HepG2 (cell line): ENCODE results near the gene NUBPL. TPM values are rescaled to one million over a fixed set of nuclear protein-coding genes. Genes with fewer than 3 reads are reported as not detected.

Source experiments
- ATAC-seq: fragments of 200-7000 bp; cut with Tn5 transposase; 3 replicates; pipeline ENCODE4 v1.9.1; 2020; ENCODE audit warnings: mild to moderate bottlenecking, moderate library complexity
- BruUV-seq: library from RNA; stranded (reverse); fragments of 400-500 nt; replicated peaks from 2 replicates; lab custom pipeline; 2021; lab: Mats Ljungman, UMichigan
- CTCF ChIA-PET: fragments of 300-600 bp; formaldehyde crosslinking; extraction: SDS; loops from one replicate; lab custom pipeline; 2021; ENCODE audit warnings: low total read pairs, inconsistent platforms, low intra/inter-chr PET ratio; lab: Yijun Ruan, JAX
- POLR2A ChIA-PET: fragments of 350-600 bp; sonication (Branson Sonifier 250); formaldehyde crosslinking; loops from one replicate; lab custom pipeline; 2020; ENCODE audit warnings: antibody characterized with exemption, inconsistent platforms; lab: Yijun Ruan, JAX
- DNase-seq: peaks from one replicate; pipeline ENCODE4 v3.0.0-alpha.2; 2015; ENCODE audit warnings: low spot score
- FAIRE-seq: peaks from 3 replicates; lab custom pipeline; 2011; peaks lifted over from hg19 to GRCh38; lab: Jason Lieb, UNC
- H2AFZ ChIP-seq: one replicate; pipeline ENCODE4 v1.6.1; 2011; ENCODE audit warnings: low read length, inconsistent platforms
- H3K27ac ChIP-seq: fragments of 300-600 bp; 3 replicates; pipeline ENCODE4 v1.8.0; 2011; ENCODE audit warnings: mixed run types, mild to moderate bottlenecking, mixed read lengths, low read length, inconsistent platforms; ENCODE audit not compliant: insufficient read depth; ENCODE audit errors: extremely low read length
- H3K27me3 ChIP-seq, 2 experiments: fragments of 200-600 bp in 1 of 2; 2 replicates in 1 of 2; 3 replicates in 1 of 2; pipeline versions ENCODE4 v1.6.0 to v1.8.0; 2011; ENCODE audit warnings: low read length in 2 of 2, mild to moderate bottlenecking in 2 of 2, moderate library complexity in 2 of 2, inconsistent platforms in 1 of 2; ENCODE audit not compliant: insufficient read depth in 2 of 2, control insufficient read depth in 1 of 2
- H3K36me3 ChIP-seq, 2 experiments: fragments of 200-600 bp in 1 of 2; replicated peaks in 1 of 2; 2 replicates in 1 of 2; 3 replicates in 1 of 2; pipeline versions ENCODE4 v1.5.1 to v1.8.0; 2011; ENCODE audit warnings: low read length in 2 of 2, inconsistent platforms in 1 of 2; ENCODE audit not compliant: insufficient read depth in 2 of 2, control insufficient read depth in 1 of 2
- H3K4me1 ChIP-seq: 2 replicates; pipeline ENCODE4 v1.5.1; 2012; ENCODE audit warnings: low read length, inconsistent platforms; ENCODE audit not compliant: insufficient read depth
- H3K4me2 ChIP-seq: 2 replicates; pipeline ENCODE4 v1.6.0; 2011; ENCODE audit warnings: low read depth, low read length, inconsistent platforms
- H3K4me3 ChIP-seq, 3 experiments: fragments of 200-600 bp in 1 of 3; sonication (generic), shearing (Covaris generic) in 1 of 3; replicated peaks in 1 of 3; 2 replicates each; pipeline ENCODE4 v1.5.1; 2011 to 2016; ENCODE audit warnings: low read length in 3 of 3, inconsistent platforms in 2 of 3, low read depth in 2 of 3, mild to moderate bottlenecking in 2 of 3, control low read depth in 1 of 3, mixed read lengths in 1 of 3; ENCODE audit not compliant: insufficient read depth in 1 of 3
- H3K79me2 ChIP-seq: one replicate; pipeline ENCODE4 v1.6.1; 2011; ENCODE audit warnings: low read length, inconsistent platforms; ENCODE audit not compliant: insufficient read depth
- H3K9ac ChIP-seq: 2 replicates; pipeline ENCODE4 v1.6.0; 2011; ENCODE audit warnings: mild to moderate bottlenecking, low read depth, low read length, inconsistent platforms; ENCODE audit not compliant: insufficient read depth
- H3K9me3 ChIP-seq: 2 replicates; pipeline ENCODE4 v1.5.1; 2012; ENCODE audit warnings: mild to moderate bottlenecking, low read length
- H4K20me1 ChIP-seq: 2 replicates; pipeline ENCODE4 v1.6.0; 2011; ENCODE audit warnings: inconsistent platforms, mild to moderate bottlenecking, low read length, moderate library complexity; ENCODE audit not compliant: insufficient read depth
- CREB1 ChIP-seq, 2 experiments: fragments of 450-650 bp in 1 of 2; IDR thresholded peaks; 2 replicates each; pipeline ENCODE4 v1.6.1; 2016 to 2017; ENCODE audit warnings: control low read depth in 1 of 2, mild to moderate bottlenecking in 1 of 2, missing compliant biosample characterization in 1 of 2, missing genetic modification characterization in 1 of 2
- ETV6 ChIP-seq: sonication (generic); formaldehyde crosslinking; conservative IDR thresholded peaks from 2 replicates; pipeline ENCODE4 v1.4.0; 2020; ENCODE audit warnings: missing genetic modification reagents
- FOSL2 ChIP-seq: sonication (generic); formaldehyde crosslinking; IDR thresholded peaks from 2 replicates; pipeline ENCODE4 v1.4.0; 2020; ENCODE audit warnings: missing genetic modification reagents
- JARID2 ChIP-seq: sonication (generic); formaldehyde crosslinking; IDR thresholded peaks from 2 replicates; pipeline ENCODE4 v1.8.1; 2023; ENCODE audit warnings: missing genetic modification reagents, inconsistent platforms; ENCODE audit not compliant: insufficient replicate concordance
- KLF16 ChIP-seq, 2 experiments: sonication (generic) in 1 of 2; formaldehyde crosslinking in 1 of 2; IDR thresholded peaks; 2 replicates each; pipeline versions ENCODE4 v1.6.1 to v1.8.0; 2016 to 2023; ENCODE audit warnings: missing genetic modification reagents in 2 of 2, missing compliant biosample characterization in 1 of 2
- MAFF ChIP-seq: IDR thresholded peaks from 2 replicates; pipeline ENCODE4 v1.6.1; 2011; ENCODE audit warnings: low read depth, low read length, improper control_type of control experiment
- MAFK ChIP-seq, 2 experiments: IDR thresholded peaks in 1 of 2; conservative IDR thresholded peaks in 1 of 2; 2 replicates each; pipeline ENCODE4 v1.6.1; 2011; ENCODE audit warnings: improper control_type of control experiment in 2 of 2, low read length in 2 of 2
- RFX1 ChIP-seq: fragments of 450-650 bp; IDR thresholded peaks from 2 replicates; pipeline ENCODE4 v1.6.1; 2017
- SKI ChIP-seq: fragments of 450-650 bp; IDR thresholded peaks from one replicate; pipeline ENCODE4 v1.6.1; 2018; ENCODE audit warnings: mild to moderate bottlenecking; ENCODE audit not compliant: partially characterized antibody
- TAF1 ChIP-seq: sonication (generic); formaldehyde crosslinking; IDR thresholded peaks from 2 replicates; pipeline ENCODE4 v1.4.0; 2020; ENCODE audit warnings: missing genetic modification reagents
- TOPORS ChIP-seq: sonication (generic); formaldehyde crosslinking; IDR thresholded peaks from 2 replicates; pipeline ENCODE4 v1.8.0; 2023; ENCODE audit warnings: mild to moderate bottlenecking, missing genetic modification reagents
- YY1 ChIP-seq: IDR thresholded peaks from 2 replicates; pipeline ENCODE4 v1.6.1; 2011; ENCODE audit warnings: low read length, low read depth, moderate library complexity, mild to moderate bottlenecking; ENCODE audit not compliant: insufficient read depth, insufficient replicate concordance
- ZNF460 ChIP-seq: sonication (generic); formaldehyde crosslinking; IDR thresholded peaks from 2 replicates; pipeline ENCODE4 v1.5.1; 2020; ENCODE audit warnings: missing genetic modification reagents, mild to moderate bottlenecking, borderline replicate concordance
- ZNF775 ChIP-seq: sonication (generic); formaldehyde crosslinking; IDR thresholded peaks from 2 replicates; pipeline ENCODE4 v1.4.0; 2020; ENCODE audit warnings: missing genetic modification reagents, mild to moderate bottlenecking, moderate library complexity, borderline replicate concordance
- ZNF788 ChIP-seq: sonication (generic); formaldehyde crosslinking; IDR thresholded peaks from 2 replicates; pipeline ENCODE4 v1.5.0; 2020; ENCODE audit warnings: mild to moderate bottlenecking, missing genetic modification reagents, borderline replicate concordance
- WGBS: methylation state at CpG from one replicate; pipeline ENCODE4 v1.1.6; 2017; ENCODE audit warnings: low lambda C conversion rate; 5-methylcytosine and 5-hydroxymethylcytosine counted together
- in situ Hi-C: cut with HindIII; loops from 2 replicates; pipeline ENCODE4 v1.10.0; 2017; ENCODE audit warnings: low pct_unique_long_range_greater_than_20kb; ENCODE audit not compliant: extremely low pct_ligation_motif_present
- intact Hi-C: fragments of 100-400 bp; cut with micrococcal nuclease; formaldehyde crosslinking; loops from one replicate; pipeline ENCODE4 v1.10.0; 2022; ENCODE audit not compliant: unreplicated experiment
- polyA plus RNA-seq, 8 experiments: library from polyadenylated mRNA; depleted of rRNA in 3 of 8; stranded (reverse) in 7 of 8; unstranded in 1 of 8; fragments of >200 nt; fragmentation: Illumina TruSeq in 4 of 8; extraction: Trizol in 4 of 8; gene quantifications; 2 replicates each; pipeline versions ENCODE4 v1.2.1 to v1.2.3, GENCODE V29; 2011 to 2016; ENCODE audit warnings: low read depth in 4 of 8, missing spikeins in 1 of 8, mixed read lengths in 1 of 8; ENCODE audit not compliant: insufficient read depth in 1 of 8
- total RNA-seq, 5 experiments: library from RNA; depleted of rRNA; stranded (reverse); fragments of >200 nt; fragmentation: Illumina TruSeq; extraction: Trizol; gene quantifications; 2 replicates each; pipeline ENCODE4 v1.2.3, GENCODE V29; 2016; ENCODE audit warnings: low read depth in 1 of 5

The NUBPL gene
- total and polyA plus RNA-seq, 2 of the 13 experiments (the other 11 are each of a cell fraction or from before 2014, with no cell fraction given), result 21.3 to 44.1 TPM

DNA sequence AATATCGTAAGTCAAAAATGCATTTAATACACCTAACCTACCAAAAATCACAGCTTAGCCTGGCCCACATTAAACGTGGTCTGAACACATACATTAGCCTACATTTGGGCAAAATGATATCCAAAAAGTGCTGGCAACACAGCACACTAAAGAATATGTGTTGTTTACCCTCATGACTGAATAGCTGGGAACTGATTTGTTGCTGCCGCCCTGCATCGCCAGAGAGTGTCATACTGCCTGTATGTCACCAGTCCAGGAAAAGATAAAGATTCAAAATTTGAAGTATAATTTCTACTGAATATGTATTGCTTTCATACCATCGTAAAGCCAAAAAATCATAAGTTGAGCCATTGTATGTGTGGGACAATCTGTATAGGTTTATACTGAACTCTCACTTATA is 157.8 kb downstream of the NUBPL start:
- H3K27me3 ChIP-seq, result no peaks in the 10 kb centered on the region
- FAIRE-seq (no peak), ATAC-seq (no peak), DNase-seq (no peak)
- no peak overlapping the region for H3K27ac ChIP-seq
- H3K9me3 ChIP-seq, result no peaks in the 10 kb centered on the region
- CTCF ChIA-PET, result no interaction called here
- POLR2A ChIA-PET, result no interaction called here
- no peak overlapping the region for H3K4me3 ChIP-seq
- H3K4me1 ChIP-seq, result peaks cover 18% of the 10 kb centered on the region
- intact Hi-C loops (no loop called here), in situ Hi-C loops (no loop called here)
- BruUV-seq, result no TSS peak
- 94% methylated on average over 5 of the region's 5 CpGs for WGBS
- no peaks in the 10 kb centered on the region for H4K20me1 ChIP-seq
- H3K9ac ChIP-seq, result no peak overlapping the region
- no peak overlapping the region for H3K4me2 ChIP-seq
- no peaks in the 10 kb centered on the region for H3K36me3 ChIP-seq
- TF ChIP-seq YY1 (no peak), RFX1 (0 out of 2 replicates have a peak, but pooled peaks have one; percentile 4)
- H3K79me2 ChIP-seq, result no peaks in the 10 kb centered on the region
- no peak overlapping the region for H2AFZ ChIP-seq

DNA sequence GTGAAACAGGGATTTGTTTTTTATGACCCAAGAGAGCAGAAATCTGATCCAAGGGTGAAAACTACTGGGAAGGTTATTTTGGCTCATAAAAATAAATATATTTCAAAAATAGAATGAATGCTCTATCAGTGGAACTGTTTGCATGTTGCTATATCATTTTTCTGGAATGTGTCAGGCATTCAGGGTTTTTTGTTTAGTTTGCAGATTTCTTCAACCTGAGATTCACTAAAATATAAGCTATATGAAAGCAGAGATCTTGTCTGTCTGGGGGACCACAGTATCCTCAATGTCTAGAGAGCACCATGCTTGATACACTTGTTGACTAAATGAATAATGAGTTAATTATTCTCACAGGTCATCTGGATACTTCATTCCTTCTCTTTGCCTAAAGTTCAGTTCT is 165.1 kb downstream of the NUBPL start:
- Histone ChIP-seq H3K36me3 (no peaks in the 10 kb centered on the region), H2AFZ (no peak overlapping the region), H3K27ac (no peak overlapping the region), H3K4me2 (no peak overlapping the region), H4K20me1 (no peaks in the 10 kb centered on the region), H3K79me2 (no peaks in the 10 kb centered on the region), H3K4me1 (no peaks in the 10 kb centered on the region), H3K9me3 (peaks cover 4% of the 10 kb centered on the region; the same call in 1 of the 2 replicates), H3K9ac (no peak overlapping the region), H3K4me3 (no peak overlapping the region), H3K27me3 (no peaks in the 10 kb centered on the region)
- no peak for DNase-seq
- FAIRE-seq, result no peak
- no peak for ATAC-seq
- no TSS peak for BruUV-seq
- in situ Hi-C loops, result no loop called here
- intact Hi-C loops, result no loop called here
- ChIA-PET POLR2A (no interaction called here), CTCF (no interaction called here)
- TF ChIP-seq ZNF788 (CRISPR knock-in tag) (no peak), TAF1 (no peak), TOPORS (CRISPR knock-in tag) (no peak), SKI (no peak), ZNF460 (CRISPR knock-in tag) (no peak), FOSL2 (CRISPR knock-in tag) (no peak), MAFK (conservative IDR thresholded peaks at IDR 0.05 in 1 of 2, IDR thresholded peaks at IDR 0.05 in 1 of 2; ENCODE audit: low read length in 2 of 2) (peak; percentile 73 to 75), ETV6 (CRISPR knock-in tag) (no peak), MAFF (peak; percentile 33), KLF16 (CRISPR knock-in tag; IDR thresholded peaks at IDR 0.05) (no peak), CREB1 (IDR thresholded peaks at IDR 0.05) (no peak), CREB1 (CRISPR knock-in tag; IDR thresholded peaks at IDR 0.05) (no peak), ZNF775 (CRISPR knock-in tag) (no peak), JARID2 (CRISPR knock-in tag) (no peak)
